Measurements from ENCODE around the gene CHD1L. TPM values are rescaled to one million over a fixed set of nuclear protein-coding genes. Genes with fewer than 3 reads are reported as not detected.
"Not testable (repeated sequence)": the region's sequence is repeated elsewhere in the genome, so short reads cannot be mapped to it uniquely, and the experiment has no call there.

CHD1L gene
- total and polyA plus RNA-seq, 2 donors, result 12.5 to 29.8 TPM

DNA sequence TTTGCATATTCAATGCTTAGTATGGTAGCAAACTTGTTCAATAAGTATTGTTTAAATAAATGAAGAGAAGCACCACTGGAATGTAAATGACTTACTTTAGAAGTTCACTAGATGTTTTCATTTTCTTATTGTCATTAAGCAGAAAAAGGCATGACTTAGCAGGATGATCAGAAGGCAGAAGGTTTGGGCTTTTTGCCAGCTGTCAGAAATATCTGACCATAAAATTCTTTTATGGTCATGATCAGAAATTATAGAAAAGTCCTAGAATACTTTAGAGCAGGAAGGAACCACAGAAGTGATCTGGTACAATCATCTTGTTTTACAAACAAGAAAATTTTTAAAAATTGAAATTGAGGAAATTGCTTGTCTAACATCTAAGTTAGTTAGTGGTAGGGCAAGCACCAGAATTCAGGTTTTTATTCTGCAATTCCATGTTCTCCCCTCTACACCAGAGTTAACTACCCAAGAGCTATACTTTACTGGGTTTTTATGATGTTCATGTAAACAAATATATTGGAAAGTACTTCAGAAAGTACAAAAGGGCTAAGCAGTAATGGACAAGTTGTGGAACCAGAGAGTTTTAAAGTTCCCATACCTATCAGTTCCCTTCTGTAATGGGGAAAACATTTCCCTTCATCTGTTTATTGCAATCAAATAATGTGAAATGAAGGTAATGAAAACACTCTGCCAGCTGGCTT is 27.5 kb upstream of the CHD1L start:
- no peaks in the 10 kb centered on the region for H3K4me1 ChIP-seq (ENCODE audit: insufficient read depth)
- no peak for DNase-seq (ENCODE audit: extremely low spot score)
- H3K27ac ChIP-seq (ENCODE audit: low read depth), result no peak overlapping the region
- no peak overlapping the region for H3K4me3 ChIP-seq (ENCODE audit: low read depth, low read length)
- H3K36me3 ChIP-seq (ENCODE audit: insufficient read depth), result no peaks in the 10 kb centered on the region

GRCh38 chr1:147215540-147215916 is 27.0 kb upstream of the CHD1L start:
- Histone ChIP-seq H3K4me3 (ENCODE audit: low read depth, low read length) (no peak overlapping the region), H3K36me3 (ENCODE audit: insufficient read depth) (no peaks in the 10 kb centered on the region), H3K4me1 (ENCODE audit: insufficient read depth) (no peaks in the 10 kb centered on the region), H3K27ac (ENCODE audit: low read depth) (no peak overlapping the region)
- no peak for DNase-seq (ENCODE audit: extremely low spot score)
- 51% methylated on average over 2 of the region's 2 CpGs for WGBS

DNA sequence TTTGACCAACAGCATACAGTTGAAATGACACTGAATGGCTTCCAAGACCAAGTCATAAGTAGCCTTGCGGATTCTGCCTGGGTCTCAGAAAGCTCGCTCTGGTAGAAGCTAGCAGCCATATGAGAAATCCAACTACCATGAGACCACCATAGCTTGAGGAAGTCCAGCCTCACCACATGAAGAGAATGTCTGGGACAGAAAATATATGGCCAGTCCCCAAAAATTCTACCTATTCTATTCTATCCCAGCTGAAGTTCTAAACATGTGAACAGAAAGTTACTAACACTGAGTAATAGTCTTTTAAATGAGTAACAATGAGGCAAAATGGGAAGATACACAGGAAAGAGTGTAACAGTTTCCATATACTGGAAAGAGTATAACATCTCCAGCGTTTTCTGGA is 26.4 kb upstream of the CHD1L start:
- no peak overlapping the region for H3K4me3 ChIP-seq (ENCODE audit: low read depth, low read length)
- DNase-seq (ENCODE audit: extremely low spot score), result no peak
- H3K27ac ChIP-seq (ENCODE audit: low read depth), result no peak overlapping the region
- no peaks in the 10 kb centered on the region for H3K4me1 ChIP-seq (ENCODE audit: insufficient read depth)
- no peaks in the 10 kb centered on the region for H3K36me3 ChIP-seq (ENCODE audit: insufficient read depth)
- 61% methylated on average over 3 of the region's 3 CpGs for WGBS

GRCh38 chr1:147217141-147217540 is 25.3 kb upstream of the CHD1L start:
- 96% methylated on average over 7 of the region's 7 CpGs for WGBS
- no peaks in the 10 kb centered on the region for H3K4me1 ChIP-seq (ENCODE audit: insufficient read depth)
- H3K27ac ChIP-seq (ENCODE audit: low read depth), result no peak overlapping the region
- no peaks in the 10 kb centered on the region for H3K36me3 ChIP-seq (ENCODE audit: insufficient read depth)
- no peak for DNase-seq (ENCODE audit: extremely low spot score)
- H3K4me3 ChIP-seq (ENCODE audit: low read depth, low read length), result no peak overlapping the region

DNA sequence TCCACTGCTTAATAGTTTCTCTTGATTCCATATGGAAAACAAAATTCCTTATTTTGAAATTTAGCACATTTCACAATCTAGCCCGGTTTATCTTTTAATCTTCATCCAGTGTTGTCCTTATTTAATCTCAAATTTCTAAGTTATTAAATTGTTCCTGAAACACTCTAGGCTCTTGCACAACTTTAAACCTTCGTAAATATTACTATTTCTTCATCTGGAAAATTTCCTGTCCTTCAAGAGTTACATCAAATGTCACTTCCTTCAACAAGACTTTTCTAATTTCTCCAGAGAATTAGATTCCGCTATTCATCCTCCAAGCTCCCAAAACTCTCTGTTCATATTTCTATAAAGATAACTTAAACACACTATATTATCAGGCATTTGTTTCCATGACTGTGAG is 23.9 kb upstream of the CHD1L start:
- Histone ChIP-seq H3K27ac (ENCODE audit: low read depth) (no peak overlapping the region), H3K36me3 (ENCODE audit: insufficient read depth) (no peaks in the 10 kb centered on the region), H3K4me1 (ENCODE audit: insufficient read depth) (peaks cover 4% of the 10 kb centered on the region), H3K4me3 (ENCODE audit: low read depth, low read length) (no peak overlapping the region)
- WGBS, result 59% methylated on average over 3 of the region's 3 CpGs
- DNase-seq (ENCODE audit: extremely low spot score), result no peak

DNA sequence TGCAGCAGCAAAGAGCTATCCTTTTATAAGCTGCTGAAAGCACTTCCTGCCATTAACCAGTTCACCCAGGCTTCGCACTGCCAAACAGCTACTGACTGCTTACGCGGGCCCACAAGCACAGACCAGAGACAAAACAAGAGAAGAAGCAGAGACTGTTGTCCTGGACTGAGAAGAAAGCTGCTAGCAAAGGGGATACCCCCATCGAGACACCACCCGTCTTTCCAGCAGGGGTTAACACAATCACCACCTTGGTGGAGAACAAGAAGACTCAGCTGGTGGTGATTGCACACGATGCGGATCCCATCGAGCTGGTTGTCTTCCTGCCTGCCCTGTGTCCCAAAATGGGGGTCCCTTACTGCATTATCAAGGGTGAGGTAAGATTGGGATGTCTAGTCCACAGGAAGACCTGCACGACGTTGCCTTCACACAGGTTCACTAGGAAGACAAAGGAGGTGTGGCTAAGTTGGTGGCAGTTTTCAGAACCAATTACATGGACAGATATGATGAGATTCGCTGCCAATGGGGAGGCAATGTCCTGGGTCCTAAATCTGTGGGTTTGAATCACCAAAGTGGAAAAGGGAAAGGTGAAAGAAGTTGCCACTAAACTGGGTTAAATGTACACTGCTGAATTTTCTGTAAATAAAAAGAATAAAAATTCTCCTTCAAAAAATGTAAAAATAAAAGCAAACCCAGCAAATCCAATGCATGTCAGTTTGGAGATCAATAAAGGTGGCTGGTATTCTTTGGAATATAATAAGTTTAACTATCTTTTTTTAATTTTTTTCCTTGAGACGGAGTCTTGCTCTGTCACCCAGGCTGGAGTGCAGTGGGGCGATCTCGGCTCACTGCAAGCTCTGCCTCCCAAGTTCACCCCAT is 18.5 kb upstream of the CHD1L start:
- no peaks in the 10 kb centered on the region for H3K36me3 ChIP-seq (ENCODE audit: insufficient read depth)
- DNase-seq (ENCODE audit: extremely low spot score), result no peak
- no peak overlapping the region for H3K4me3 ChIP-seq (ENCODE audit: low read depth, low read length)
- H3K4me1 ChIP-seq (ENCODE audit: insufficient read depth), result peaks cover 4% of the 10 kb centered on the region
- 56% methylated on average over 14 of the region's 14 CpGs for WGBS
- no peak overlapping the region for H3K27ac ChIP-seq (ENCODE audit: low read depth)

DNA sequence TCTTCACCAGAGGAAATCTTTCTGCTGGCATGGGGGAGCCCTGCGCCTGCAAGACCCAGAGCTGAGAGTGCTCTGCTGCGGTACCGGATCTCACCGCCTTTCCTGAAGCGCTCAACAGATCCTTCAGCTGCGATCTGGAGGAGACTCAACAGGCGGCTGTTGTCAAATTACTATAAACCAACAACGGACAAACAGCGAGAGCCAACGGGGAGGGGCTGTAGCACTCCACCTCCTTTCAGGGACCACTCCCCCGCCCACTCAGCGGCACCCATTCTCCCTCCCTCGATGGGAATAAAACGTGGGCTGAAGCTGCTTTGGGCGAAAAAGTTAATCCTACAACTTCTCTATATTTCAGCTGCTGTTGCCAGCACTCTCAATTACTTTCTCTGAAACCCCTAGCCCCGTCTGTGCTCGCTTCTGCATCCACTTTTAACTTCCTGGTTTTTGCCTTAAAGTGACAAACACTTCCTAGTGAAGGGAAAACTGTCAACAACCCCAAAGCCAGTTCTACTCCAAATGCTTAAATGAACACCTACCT is 17.2 kb upstream of the CHD1L start, which contains the start of gene FMO5:
Gene FMO5, minus strand, starts transcription at position 147 of the 538 bp plus-strand sequence. CDS start 310 bp downstream, outside the sequence.
- WGBS, result under 1% methylated on average over 17 of the region's 17 CpGs
- Histone ChIP-seq H3K27ac (ENCODE audit: low read depth) (no peak within 1 kb of the TSS), H3K4me1 (ENCODE audit: insufficient read depth) (peaks cover 4% of the 10 kb centered on the region), H3K4me3 (ENCODE audit: low read depth, low read length) (peak within 1 kb of the TSS; percentile 37), H3K36me3 (ENCODE audit: insufficient read depth) (no peaks in the 10 kb centered on the region)
- peak; percentile 35 for DNase-seq (ENCODE audit: extremely low spot score)

DNA sequence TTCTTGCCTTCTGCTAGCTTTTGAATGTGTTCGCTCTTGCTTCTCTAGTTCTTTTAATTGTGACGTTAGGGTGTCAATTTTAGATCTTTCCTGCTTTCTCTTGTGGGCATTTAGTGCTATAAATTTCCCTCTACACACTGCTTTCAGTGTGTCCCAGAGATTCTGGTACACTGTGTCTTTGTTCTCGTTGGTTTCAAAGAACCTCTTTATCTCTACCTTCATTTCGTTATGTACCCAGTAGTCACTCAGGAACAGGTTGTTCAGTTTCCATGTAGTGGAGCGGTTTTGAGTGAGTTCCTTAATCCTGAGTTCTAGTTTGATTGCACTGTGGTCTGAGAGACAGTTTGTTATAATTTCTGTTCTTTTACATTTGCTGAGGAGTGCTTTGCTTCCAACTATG is 11.5 kb upstream of the CHD1L start:
- not testable (repeated sequence) for H3K27ac ChIP-seq (ENCODE audit: low read depth); H3K4me1 ChIP-seq (ENCODE audit: insufficient read depth); DNase-seq (ENCODE audit: extremely low spot score); H3K36me3 ChIP-seq (ENCODE audit: insufficient read depth); H3K4me3 ChIP-seq (ENCODE audit: low read depth, low read length)
- 86% methylated on average over 5 of the region's 5 CpGs for WGBS

- DNase-seq (ENCODE audit: extremely low spot score); H3K27ac ChIP-seq (ENCODE audit: low read depth); H3K4me1 ChIP-seq (ENCODE audit: insufficient read depth); H3K36me3 ChIP-seq (ENCODE audit: insufficient read depth); H3K4me3 ChIP-seq (ENCODE audit: low read depth, low read length): not testable (repeated sequence)
- 79% methylated on average over 8 of the region's 8 CpGs for WGBS
These were observed 8.6 kb upstream of the CHD1L start for GRCh38 chr1:147233903-147234302.

- 88% methylated on average over 1 of the region's 1 CpG for WGBS
- Histone ChIP-seq H3K27ac (ENCODE audit: low read depth) (no peak overlapping the region), H3K4me1 (ENCODE audit: insufficient read depth) (no peaks in the 10 kb centered on the region), H3K4me3 (ENCODE audit: low read depth, low read length) (no peak overlapping the region), H3K36me3 (ENCODE audit: insufficient read depth) (no peaks in the 10 kb centered on the region)
- DNase-seq (ENCODE audit: extremely low spot score), result no peak
These were observed 6.7 kb upstream of the CHD1L start for GRCh38 chr1:147235822-147236221.

DNA sequence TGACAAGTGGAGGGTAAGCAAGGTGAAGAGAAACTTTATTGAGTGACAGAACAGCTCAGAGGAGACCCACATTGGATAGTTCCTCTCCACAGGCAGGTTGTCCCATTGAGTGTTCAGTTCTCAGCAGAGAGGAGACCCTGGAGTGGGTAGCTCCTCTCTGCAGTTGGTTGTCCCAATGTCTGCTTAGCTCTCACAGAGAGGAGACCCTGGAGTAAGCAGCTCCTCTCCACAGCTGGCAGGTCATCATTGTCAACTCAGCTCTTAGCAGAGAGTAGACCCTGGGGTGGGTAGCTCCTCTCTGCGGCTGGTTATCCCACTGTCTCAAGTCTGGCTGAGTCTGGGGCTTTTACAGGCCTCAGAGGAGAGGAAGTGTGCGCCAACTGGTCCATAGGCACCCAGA is 6.0 kb upstream of the CHD1L start:
- Histone ChIP-seq H3K4me3 (ENCODE audit: low read depth, low read length) (no peak overlapping the region), H3K27ac (ENCODE audit: low read depth) (no peak overlapping the region), H3K36me3 (ENCODE audit: insufficient read depth) (no peaks in the 10 kb centered on the region), H3K4me1 (ENCODE audit: insufficient read depth) (no peaks in the 10 kb centered on the region)
- 47% methylated on average over 2 of the region's 2 CpGs for WGBS
- no peak for DNase-seq (ENCODE audit: extremely low spot score)

DNA sequence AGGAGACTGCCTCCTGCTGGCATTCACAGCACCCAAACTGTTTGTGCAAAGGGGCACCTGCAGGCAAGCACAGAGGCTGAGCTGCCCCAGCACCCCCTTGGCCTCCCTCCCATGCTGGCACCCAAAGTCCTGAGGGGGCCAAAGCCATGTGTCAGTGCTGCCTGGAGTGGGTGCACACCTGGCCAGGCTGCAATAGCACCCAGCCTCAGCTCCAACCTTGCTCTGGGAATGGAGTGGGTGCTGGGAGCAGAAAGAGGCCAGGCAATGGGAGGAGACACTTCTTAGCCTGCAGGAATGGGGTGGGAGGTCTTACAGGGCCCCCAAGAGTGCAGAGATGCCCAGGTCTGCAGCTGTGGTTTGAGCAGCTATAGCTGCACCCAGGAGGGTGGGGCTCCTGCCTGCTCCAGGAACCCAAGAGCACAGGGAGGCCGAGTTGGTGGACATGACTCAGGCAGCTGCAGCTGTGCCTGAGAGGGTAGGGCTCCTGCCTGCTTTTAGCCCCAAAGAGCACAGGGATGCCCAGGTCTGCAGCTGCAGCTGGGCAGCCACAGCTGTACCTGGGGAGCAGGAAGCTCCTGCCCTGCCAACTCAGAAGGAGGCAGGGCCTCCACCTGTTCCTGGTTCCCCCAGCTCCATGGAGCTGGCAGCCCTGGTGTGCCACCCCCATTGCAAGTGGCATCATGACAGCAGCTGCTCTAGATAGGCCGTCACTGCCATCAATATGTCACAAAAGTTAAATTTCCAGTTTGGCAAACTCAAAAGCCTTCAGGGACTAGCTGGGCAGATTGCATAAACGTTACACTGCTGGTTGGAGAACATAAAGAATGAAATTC is 5.3 kb upstream of the CHD1L start:
- Histone ChIP-seq H3K4me3 (ENCODE audit: low read depth, low read length) (no peak overlapping the region), H3K4me1 (ENCODE audit: insufficient read depth) (no peaks in the 10 kb centered on the region), H3K27ac (ENCODE audit: low read depth) (no peak overlapping the region), H3K36me3 (ENCODE audit: insufficient read depth) (no peaks in the 10 kb centered on the region)
- DNase-seq (ENCODE audit: extremely low spot score), result no peak
- 66% methylated on average over 3 of the region's 3 CpGs for WGBS

DNA sequence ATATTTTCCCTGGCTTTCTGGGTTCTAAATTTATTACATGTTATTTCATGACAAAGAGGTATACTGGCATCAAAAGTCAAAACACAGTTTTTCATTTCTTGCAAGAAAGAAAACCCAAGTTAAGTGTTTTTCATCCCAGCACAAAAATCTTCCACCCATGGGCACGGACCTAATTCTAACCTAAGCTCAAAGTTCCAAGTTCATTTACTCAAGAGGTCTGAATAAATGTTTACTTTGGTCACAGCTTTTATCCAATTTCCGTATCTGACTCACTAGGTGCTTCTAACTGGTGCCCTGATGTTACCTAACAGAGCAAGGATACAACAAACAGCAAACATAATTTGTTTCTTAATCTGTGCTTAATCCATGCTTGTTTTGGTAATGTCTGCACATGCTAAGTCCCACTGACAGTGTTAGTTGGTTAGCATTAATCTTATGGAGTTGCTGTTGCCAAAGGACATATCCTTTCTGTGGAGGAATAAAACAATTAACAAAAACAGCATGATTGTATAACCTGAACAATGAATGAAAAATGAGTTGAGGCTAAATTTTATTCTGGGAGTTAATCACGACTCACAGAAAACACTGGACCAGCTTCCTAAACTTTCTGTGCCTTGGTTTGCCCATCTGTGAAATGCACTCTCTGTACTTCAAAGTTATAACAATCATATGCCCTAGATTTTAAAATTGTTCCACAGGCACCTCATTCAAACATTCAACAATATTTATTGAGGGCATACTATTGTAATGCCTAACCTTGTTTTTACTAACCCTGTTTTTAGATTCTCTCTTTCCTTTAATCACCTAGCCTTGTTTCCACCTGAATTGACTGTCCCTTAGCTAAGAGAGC is 4.2 kb upstream of the CHD1L start:
- Histone ChIP-seq H3K36me3 (ENCODE audit: insufficient read depth) (no peaks in the 10 kb centered on the region), H3K4me3 (ENCODE audit: low read depth, low read length) (no peak overlapping the region), H3K4me1 (ENCODE audit: insufficient read depth) (no peaks in the 10 kb centered on the region), H3K27ac (ENCODE audit: low read depth) (no peak overlapping the region)
- 64% methylated on average over 3 of the region's 3 CpGs for WGBS
- no peak for DNase-seq (ENCODE audit: extremely low spot score)

Data from urinary bladder (tissue), 4 donors.